Prostate gland (tissue), 2 donors: Measurements from ENCODE around the gene ERG28.

ENCODE experiments used
- POLR2A ChIP-seq: fragments of 450-650 bp; IDR thresholded peaks from one replicate; pipeline ENCODE4 v1.6.1; 2016; ENCODE audit warnings: antibody characterized with exemption, mild to moderate bottlenecking
- TF ChIP-seq, protein P1 (sequence below), 4 experiments: fragments of 200-600 bp in 2 of 4; fragments of 450-650 bp in 2 of 4; sonication (generic) in 2 of 4; IDR thresholded peaks; 1 replicate in 3 of 4; 2 replicates in 1 of 4; pipeline ENCODE4 v1.5.1; 2016 to 2019; ENCODE audit warnings: antibody characterized with exemption in 4 of 4, mild to moderate bottlenecking in 2 of 4, moderate library complexity in 2 of 4

DNA sequence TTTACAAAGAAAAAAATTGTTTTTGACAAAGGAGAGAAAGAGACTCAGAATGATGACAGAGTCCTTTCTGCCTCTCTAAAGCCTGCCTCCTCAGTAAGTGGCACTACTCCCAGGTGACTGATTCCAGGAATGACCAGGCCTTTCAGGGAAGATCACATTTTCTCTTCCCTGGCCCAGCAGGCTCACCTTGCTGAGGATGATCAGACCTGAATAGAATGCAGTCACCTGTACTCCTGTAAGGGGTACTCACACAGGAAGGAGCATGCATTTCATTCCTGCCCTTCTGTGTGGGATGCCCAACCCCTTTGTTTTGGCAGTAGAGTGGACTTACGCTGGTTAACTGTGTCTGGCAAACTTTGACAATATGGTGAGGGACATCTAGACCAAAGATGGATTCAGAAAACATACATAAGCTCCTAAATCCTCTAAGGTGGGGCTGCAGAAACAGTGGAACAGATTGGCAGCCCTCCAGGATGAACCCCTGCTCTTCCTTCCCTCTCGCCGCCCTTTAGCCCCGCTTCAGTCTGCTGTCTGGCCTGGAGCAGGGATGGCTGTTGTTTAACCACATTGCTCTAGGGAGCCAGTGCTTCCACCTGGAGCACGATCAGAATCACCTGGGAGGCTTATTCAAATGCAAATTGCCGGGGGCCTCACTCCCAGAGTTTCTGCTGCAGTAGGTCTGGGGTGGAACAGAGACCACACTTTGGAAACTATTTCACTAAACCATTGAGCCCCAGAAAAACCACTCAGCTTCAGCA, 29.8 kb downstream of the ERG28 start:
- TF ChIP-seq, protein P1, sequence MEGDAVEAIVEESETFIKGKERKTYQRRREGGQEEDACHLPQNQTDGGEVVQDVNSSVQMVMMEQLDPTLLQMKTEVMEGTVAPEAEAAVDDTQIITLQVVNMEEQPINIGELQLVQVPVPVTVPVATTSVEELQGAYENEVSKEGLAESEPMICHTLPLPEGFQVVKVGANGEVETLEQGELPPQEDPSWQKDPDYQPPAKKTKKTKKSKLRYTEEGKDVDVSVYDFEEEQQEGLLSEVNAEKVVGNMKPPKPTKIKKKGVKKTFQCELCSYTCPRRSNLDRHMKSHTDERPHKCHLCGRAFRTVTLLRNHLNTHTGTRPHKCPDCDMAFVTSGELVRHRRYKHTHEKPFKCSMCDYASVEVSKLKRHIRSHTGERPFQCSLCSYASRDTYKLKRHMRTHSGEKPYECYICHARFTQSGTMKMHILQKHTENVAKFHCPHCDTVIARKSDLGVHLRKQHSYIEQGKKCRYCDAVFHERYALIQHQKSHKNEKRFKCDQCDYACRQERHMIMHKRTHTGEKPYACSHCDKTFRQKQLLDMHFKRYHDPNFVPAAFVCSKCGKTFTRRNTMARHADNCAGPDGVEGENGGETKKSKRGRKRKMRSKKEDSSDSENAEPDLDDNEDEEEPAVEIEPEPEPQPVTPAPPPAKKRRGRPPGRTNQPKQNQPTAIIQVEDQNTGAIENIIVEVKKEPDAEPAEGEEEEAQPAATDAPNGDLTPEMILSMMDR (IDR thresholded peaks at IDR 0.05): no peak
- TF ChIP-seq POLR2A: no peak
